Prostate gland (tissue), 2 donors: ENCODE results near the gene FUOM. TPM values are rescaled to one million over a fixed set of nuclear protein-coding genes. Genes with fewer than 3 reads are reported as not detected.
"Not testable (repeated sequence)": the region's sequence is repeated elsewhere in the genome, so short reads cannot be mapped to it uniquely, and the experiment has no call there.

Source experiments
- DNase-seq: peaks from one replicate; pipeline ENCODE4 v3.0.0-alpha.2; 2019; ENCODE audit warnings: low spot score
- H3K27ac ChIP-seq, 2 donors: fragments of 200-600 bp; sonication (generic); 2 replicates each; pipeline ENCODE4 v1.5.1; 2017 to 2019
- H3K27me3 ChIP-seq: fragments of 200-600 bp; sonication (generic); replicated peaks from 2 replicates; pipeline ENCODE4 v1.5.1; 2019; ENCODE audit not compliant: insufficient read depth
- H3K36me3 ChIP-seq, 2 donors: fragments of 200-600 bp; sonication (generic); 1 replicate in 1 of 2; 2 replicates in 1 of 2; pipeline versions ENCODE4 v1.5.1 to v1.8.1; 2017 to 2019
- H3K4me1 ChIP-seq: fragments of 200-600 bp; sonication (generic); replicated peaks from 2 replicates; pipeline ENCODE4 v1.5.1; 2019
- H3K4me3 ChIP-seq, 2 donors: fragments of 200-600 bp; sonication (generic); 2 replicates each; pipeline ENCODE4 v1.5.1; 2017 to 2019
- H3K9me3 ChIP-seq: fragments of 200-600 bp; sonication (generic); 2 replicates; pipeline ENCODE4 v1.5.1; 2017
- POLR2A ChIP-seq: fragments of 450-650 bp; IDR thresholded peaks from one replicate; pipeline ENCODE4 v1.6.1; 2016; ENCODE audit warnings: antibody characterized with exemption, mild to moderate bottlenecking
- POLR2AphosphoS5 ChIP-seq: sonication (generic); formaldehyde crosslinking; IDR thresholded peaks from one replicate; pipeline ENCODE4 v1.6.1; 2017; ENCODE audit warnings: antibody characterized with exemption
- WGBS: methylation state at CpG from one replicate; pipeline ENCODE4 v1.1.5; 2018; 5-methylcytosine and 5-hydroxymethylcytosine counted together
- intact Hi-C: fragments of 100-400 bp; cut with DNase I; formaldehyde crosslinking; loops from one replicate; pipeline ENCODE4 v1.14.2; 2022
- total RNA-seq, 2 donors: library from RNA; depleted of rRNA; stranded (reverse); fragments of >200 nt; gene quantifications; one replicate each; pipeline ENCODE4 v1.1.0, GENCODE V29; 2016
- TF ChIP-seq, protein P1 (sequence below), 4 experiments: fragments of 200-600 bp in 2 of 4; fragments of 450-650 bp in 2 of 4; sonication (generic) in 2 of 4; IDR thresholded peaks; 1 replicate in 3 of 4; 2 replicates in 1 of 4; pipeline ENCODE4 v1.5.1; 2016 to 2019; ENCODE audit warnings: antibody characterized with exemption in 4 of 4, mild to moderate bottlenecking in 2 of 4, moderate library complexity in 2 of 4

The FUOM gene
- total RNA-seq, 2 donors from 2014 or later = 8.7 to 11.4 TPM

DNA sequence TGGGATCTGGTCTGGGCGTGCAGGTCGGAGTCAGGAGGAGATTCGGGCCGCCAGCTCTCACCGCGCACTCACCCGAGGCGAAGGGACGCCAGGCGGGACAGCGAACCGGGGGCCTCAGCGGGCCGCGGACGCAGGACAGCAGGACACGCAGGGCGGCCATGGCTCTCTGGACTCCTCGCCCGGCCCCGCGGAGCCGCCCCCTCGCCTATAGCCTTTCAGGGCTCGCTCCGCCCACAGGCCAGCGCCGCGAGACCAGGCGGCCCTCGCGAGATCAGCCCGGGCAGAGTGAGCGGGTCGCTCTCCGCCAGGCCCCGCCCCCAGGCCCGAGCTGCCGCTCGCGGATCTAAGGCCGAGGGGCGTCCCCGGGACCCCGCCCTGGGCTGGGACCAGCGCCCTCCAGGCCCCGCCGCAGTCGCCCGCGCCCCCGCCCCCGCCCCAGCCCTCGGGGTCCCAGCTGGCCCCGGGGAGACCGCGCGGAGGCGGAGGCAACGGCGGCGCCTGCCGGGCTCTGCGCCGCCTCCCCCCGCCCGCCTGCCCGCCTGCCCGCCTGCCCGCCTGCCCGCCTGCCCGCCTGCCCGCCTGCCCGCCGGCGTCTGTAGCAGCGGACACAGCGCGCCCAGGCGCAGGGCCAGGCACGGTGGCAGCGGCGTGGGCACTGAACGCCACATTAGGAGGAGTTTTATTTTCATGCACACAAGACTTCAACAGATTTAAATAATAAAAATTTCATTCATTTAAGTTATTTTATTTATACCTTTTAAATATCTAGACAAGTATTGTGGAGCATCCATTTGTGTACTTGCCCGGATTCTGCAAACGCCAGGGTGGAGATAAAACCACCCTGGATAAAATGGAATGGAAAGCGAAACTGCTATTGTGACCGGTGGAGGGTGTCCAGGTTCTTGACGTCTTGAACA lies 15.6 kb upstream of the FUOM start, which contains the start of gene ECHS1:
ECHS1 (minus strand) TSS at position 181 of the 917 bp plus-strand sequence; CDS start at position 160, 21 bp downstream.
- 1% methylated on average over 57 of the region's 89 CpGs for WGBS
- TF ChIP-seq, protein P1, sequence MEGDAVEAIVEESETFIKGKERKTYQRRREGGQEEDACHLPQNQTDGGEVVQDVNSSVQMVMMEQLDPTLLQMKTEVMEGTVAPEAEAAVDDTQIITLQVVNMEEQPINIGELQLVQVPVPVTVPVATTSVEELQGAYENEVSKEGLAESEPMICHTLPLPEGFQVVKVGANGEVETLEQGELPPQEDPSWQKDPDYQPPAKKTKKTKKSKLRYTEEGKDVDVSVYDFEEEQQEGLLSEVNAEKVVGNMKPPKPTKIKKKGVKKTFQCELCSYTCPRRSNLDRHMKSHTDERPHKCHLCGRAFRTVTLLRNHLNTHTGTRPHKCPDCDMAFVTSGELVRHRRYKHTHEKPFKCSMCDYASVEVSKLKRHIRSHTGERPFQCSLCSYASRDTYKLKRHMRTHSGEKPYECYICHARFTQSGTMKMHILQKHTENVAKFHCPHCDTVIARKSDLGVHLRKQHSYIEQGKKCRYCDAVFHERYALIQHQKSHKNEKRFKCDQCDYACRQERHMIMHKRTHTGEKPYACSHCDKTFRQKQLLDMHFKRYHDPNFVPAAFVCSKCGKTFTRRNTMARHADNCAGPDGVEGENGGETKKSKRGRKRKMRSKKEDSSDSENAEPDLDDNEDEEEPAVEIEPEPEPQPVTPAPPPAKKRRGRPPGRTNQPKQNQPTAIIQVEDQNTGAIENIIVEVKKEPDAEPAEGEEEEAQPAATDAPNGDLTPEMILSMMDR (IDR thresholded peaks at IDR 0.05) = no peak
- TF ChIP-seq POLR2A = peak; percentile 83
- peak; percentile 68 for TF ChIP-seq POLR2AphosphoS5
- peak within 1 kb of the TSS; percentile 70 to 85 for H3K4me3 ChIP-seq
- DNase-seq = peak; percentile 94
- peaks cover 6 to 13% of the 10 kb centered on the region in 2 donors for H3K36me3 ChIP-seq
- H3K4me1 ChIP-seq = peaks cover 4% of the 10 kb centered on the region
- intact Hi-C loops = loop anchor here (2.0 kb wide), 1 partner anchor 21 kb away; the partner anchor contains the start of gene MTG1
- no peaks in the 10 kb centered on the region for H3K9me3 ChIP-seq
- H3K27ac ChIP-seq = peak within 1 kb of the TSS; percentile 86 to 89
- no peaks in the 10 kb centered on the region for H3K27me3 ChIP-seq

DNA sequence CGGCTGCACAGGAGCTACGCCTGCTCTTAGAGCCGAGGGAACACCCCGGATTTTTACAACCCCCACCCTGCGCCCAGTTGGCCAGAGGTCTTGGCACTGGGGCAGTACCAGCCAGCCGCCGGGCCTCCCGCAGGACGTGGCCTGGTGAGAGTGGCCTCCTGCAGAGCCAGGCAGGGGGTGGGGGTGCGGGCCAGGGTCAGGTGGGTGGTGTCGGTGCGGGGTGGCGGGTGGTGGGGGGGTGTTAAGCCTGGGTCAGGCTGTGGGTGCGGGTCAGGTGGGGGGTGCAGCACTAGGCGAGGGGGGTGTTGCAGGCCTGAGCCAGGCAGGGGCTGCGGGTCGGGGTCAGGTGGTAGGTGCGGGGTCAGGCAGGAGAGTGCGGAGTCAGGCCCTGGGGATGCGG lies 14.7 kb upstream of the FUOM start:
- Histone ChIP-seq H3K27ac (peak overlapping the region in 1 of 2 donors; percentile 89), H3K4me3 (peak overlapping the region; percentile 70 to 85), H3K27me3 (no peaks in the 10 kb centered on the region), H3K9me3 (no peaks in the 10 kb centered on the region), H3K4me1 (peaks cover 4% of the 10 kb centered on the region), H3K36me3 (peaks cover 6 to 13% of the 10 kb centered on the region in 2 donors)
- intact Hi-C loops = loop anchor here (2.0 kb wide), 1 partner anchor 22 kb away; the partner anchor contains the start of gene MTG1
- TF ChIP-seq POLR2A = no peak
- TF ChIP-seq, protein P1 (IDR thresholded peaks at IDR 0.05) = no peak
- TF ChIP-seq POLR2AphosphoS5 = no peak
- whole genome bisulfite sequencing = 37% methylated on average over 10 of the region's 20 CpGs
- no peak for DNase-seq

DNA sequence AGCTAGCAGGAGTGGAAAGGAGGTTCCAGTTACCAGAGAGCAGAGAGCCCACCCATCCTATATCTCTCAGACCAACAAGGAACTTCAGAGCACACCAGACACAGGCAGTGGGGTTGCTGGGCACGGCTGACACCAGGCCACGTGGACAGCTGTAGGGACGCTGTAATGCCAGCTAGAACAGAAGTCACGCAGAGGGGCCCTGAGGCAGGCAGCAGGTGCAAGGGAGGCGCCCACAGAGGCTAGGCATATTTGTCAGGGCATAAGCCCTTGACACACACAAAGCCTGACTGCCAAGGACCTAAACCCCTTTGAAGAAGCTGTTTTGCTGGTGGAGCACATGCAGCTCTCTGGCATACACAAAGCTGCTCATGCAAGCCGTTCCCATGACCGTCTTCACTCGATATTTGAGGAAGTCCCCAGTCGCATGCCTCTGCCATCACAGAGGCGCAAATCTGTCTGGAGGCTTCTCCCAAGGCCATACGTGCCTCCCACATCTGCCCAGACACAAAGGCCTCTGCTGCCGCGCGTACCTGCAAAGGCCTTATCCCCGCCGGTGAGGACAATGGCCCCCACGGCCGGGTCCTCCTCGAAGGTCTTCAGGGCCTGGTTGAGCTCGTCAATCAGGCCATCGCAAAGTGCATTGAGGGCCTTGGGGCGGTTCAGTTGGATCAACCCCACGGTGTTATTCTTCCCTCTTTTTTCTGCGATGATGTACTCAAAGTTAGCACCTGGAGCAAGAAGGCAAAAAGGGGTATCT lies 12.4 kb upstream of the FUOM start:
- 89% methylated on average over 24 of the region's 24 CpGs for WGBS
- TF ChIP-seq POLR2A = no peak
- TF ChIP-seq, protein P1 (IDR thresholded peaks at IDR 0.05) = no peak
- TF ChIP-seq POLR2AphosphoS5 = no peak

DNA sequence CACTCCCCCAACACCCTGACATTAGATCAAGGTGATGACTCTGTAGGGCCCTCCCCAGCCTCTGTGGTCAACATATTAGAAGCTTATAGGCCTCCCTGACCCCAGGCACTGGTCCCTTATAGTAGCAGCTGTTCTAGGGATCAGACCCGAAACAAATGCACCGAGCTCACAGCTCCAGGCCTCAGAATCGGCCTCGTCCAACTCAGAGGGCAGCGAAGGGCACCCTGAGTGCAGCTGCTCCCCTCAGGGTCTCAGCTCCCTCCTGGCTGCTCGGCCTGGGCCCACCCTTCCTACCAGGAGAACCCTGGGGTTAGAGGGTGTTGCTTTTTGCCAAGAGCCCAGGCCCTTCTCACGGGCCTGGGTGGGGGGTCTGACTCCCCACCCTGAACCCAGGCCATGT lies 10.3 kb upstream of the FUOM start:
- no peak overlapping the region for H3K27ac ChIP-seq
- no peaks in the 10 kb centered on the region for H3K27me3 ChIP-seq
- no peak overlapping the region for H3K4me3 ChIP-seq
- TF ChIP-seq POLR2AphosphoS5 (no peak), POLR2A (no peak)
- TF ChIP-seq, protein P1 (IDR thresholded peaks at IDR 0.05) = no peak
- no peaks in the 10 kb centered on the region for H3K4me1 ChIP-seq
- intact Hi-C loops = no loop called here
- no peaks in the 10 kb centered on the region for H3K9me3 ChIP-seq
- WGBS = 94% methylated on average over 7 of the region's 7 CpGs
- no peak for DNase-seq
- peaks cover 14 to 23% of the 10 kb centered on the region in 2 donors for H3K36me3 ChIP-seq

More for the DNA sequence above, 12.4 kb upstream of the FUOM start:
- DNase-seq = no peak
- Histone ChIP-seq H3K27ac (no peak overlapping the region), H3K4me1 (peaks cover 4% of the 10 kb centered on the region), H3K27me3 (no peaks in the 10 kb centered on the region), H3K36me3 (peaks cover 14 to 23% of the 10 kb centered on the region in 2 donors), H3K4me3 (no peak overlapping the region), H3K9me3 (no peaks in the 10 kb centered on the region)
- intact Hi-C loops = no loop called here

DNA sequence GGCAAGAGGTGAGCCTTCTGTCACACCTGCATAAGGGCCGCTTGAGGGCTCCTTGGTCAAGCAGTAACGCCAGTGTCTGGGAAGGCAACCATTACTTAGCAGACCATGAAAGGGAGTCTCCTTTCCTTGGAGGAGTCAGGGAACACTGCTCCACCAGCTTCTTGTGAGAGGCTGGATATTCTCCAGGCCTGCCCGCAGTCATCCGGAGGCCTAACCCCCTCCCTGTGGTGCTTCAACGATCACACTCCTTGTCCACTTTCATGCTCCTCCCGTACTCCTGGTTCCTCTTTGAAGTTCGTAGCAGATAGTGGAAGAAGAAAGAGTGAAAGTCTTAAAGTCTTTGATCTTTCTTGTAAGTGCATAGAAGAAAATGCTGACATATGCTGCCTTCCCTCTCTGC lies 9.6 kb upstream of the FUOM start:
- 69% methylated on average over 2 of the region's 7 CpGs for WGBS
- H3K4me3 ChIP-seq, H3K9me3 ChIP-seq, intact Hi-C loops, H3K27me3 ChIP-seq, H3K27ac ChIP-seq, DNase-seq, H3K4me1 ChIP-seq: not testable (repeated sequence)
- H3K36me3 ChIP-seq = peaks cover 14 to 23% of the 10 kb centered on the region in 2 donors
